Esophagus muscularis mucosa (tissue), 4 donors: Measurements from ENCODE around the gene TSPAN16. TPM values are rescaled to one million over a fixed set of nuclear protein-coding genes. Genes with fewer than 3 reads are reported as not detected.

Experiments used
- DNase-seq: peaks from one replicate; pipeline ENCODE4 v3.0.0-alpha.2; 2017; ENCODE audit errors: extremely low spot score
- H3K27ac ChIP-seq, 4 donors: fragments of 200-600 bp; sonication (generic); replicated peaks in 1 of 4; 1 replicate in 3 of 4; 2 replicates in 1 of 4; pipeline ENCODE4 v1.5.1; 2016 to 2019; ENCODE audit warnings: mild to moderate bottlenecking in 1 of 4
- H3K27me3 ChIP-seq, 4 donors: fragments of 200-600 bp; sonication (generic); one replicate each; pipeline versions ENCODE4 v1.5.1 to v1.6.0; 2016 to 2019
- H3K36me3 ChIP-seq, 4 donors: fragments of 200-600 bp; sonication (generic); one replicate each; pipeline ENCODE4 v1.5.1; 2016 to 2019
- H3K4me1 ChIP-seq, 4 donors: fragments of 200-600 bp; sonication (generic); one replicate each; pipeline ENCODE4 v1.5.1; 2016 to 2019
- H3K4me3 ChIP-seq, 4 donors: fragments of 200-600 bp; sonication (generic); 1 replicate in 2 of 4; 2 replicates in 2 of 4; pipeline ENCODE4 v1.5.1; 2016 to 2019; ENCODE audit warnings: mild to moderate bottlenecking in 4 of 4, moderate library complexity in 1 of 4
- H3K9me3 ChIP-seq, 4 donors: fragments of 200-600 bp; sonication (generic); 1 replicate in 3 of 4; 2 replicates in 1 of 4; pipeline ENCODE4 v1.5.1; 2016 to 2019
- CTCF ChIP-seq, 3 experiments: fragments of 200-600 bp in 2 of 3; fragments of 450-650 bp in 1 of 3; sonication (generic) in 2 of 3; IDR thresholded peaks; one replicate each; pipeline ENCODE4 v1.5.1; 2017 to 2019; ENCODE audit warnings: antibody characterized with exemption in 3 of 3, mild to moderate bottlenecking in 2 of 3, moderate library complexity in 1 of 3
- EP300 ChIP-seq: sonication (generic); formaldehyde crosslinking; IDR thresholded peaks from one replicate; pipeline ENCODE4 v1.6.1; 2017; ENCODE audit warnings: antibody characterized with exemption
- POLR2A ChIP-seq: fragments of 450-650 bp; IDR thresholded peaks from one replicate; pipeline ENCODE4 v1.6.1; 2017; ENCODE audit warnings: antibody characterized with exemption, moderate library complexity, mild to moderate bottlenecking, low read depth
- POLR2AphosphoS5 ChIP-seq, 2 donors: sonication (generic); formaldehyde crosslinking; IDR thresholded peaks; one replicate each; pipeline ENCODE4 v1.6.1; 2017; ENCODE audit warnings: antibody characterized with exemption in 2 of 2
- WGBS: methylation state at CpG from one replicate; pipeline ENCODE4 v1.1.5; 2018; 5-methylcytosine and 5-hydroxymethylcytosine counted together
- intact Hi-C: fragments of 100-400 bp; cut with DNase I; formaldehyde crosslinking; loops from one replicate; pipeline ENCODE4 v1.15.1; 2023
- total RNA-seq, 4 donors: library from RNA; depleted of rRNA; stranded (reverse); fragments of >200 nt; gene quantifications; one replicate each; pipeline versions ENCODE4 v1.1.0 to v1.2.1, GENCODE V29; 2016

TSPAN16 gene
- total RNA-seq, 4 donors from 2014 or later = not detected

GRCh38 chr19:11290256-11290655 is 5.7 kb upstream of the TSPAN16 start:
- no peak for TF ChIP-seq POLR2A
- no peak for TF ChIP-seq POLR2AphosphoS5 (IDR thresholded peaks at IDR 0.05)
- no peak for TF ChIP-seq EP300
- H3K9me3 ChIP-seq = no peaks in the 10 kb centered on the region
- no peak overlapping the region for H3K4me3 ChIP-seq
- intact Hi-C loops = loop anchor here (5.0 kb wide), 1 partner anchor 297 kb away; no protein-coding TSS in a partner anchor
- H3K4me1 ChIP-seq = peaks cover 13 to 22% (median 21%) of the 10 kb centered on the region in 4 donors
- H3K36me3 ChIP-seq = no peaks in the 10 kb centered on the region
- DNase-seq = no peak
- 76% methylated on average over 4 of the region's 4 CpGs for WGBS
- H3K27ac ChIP-seq = no peak overlapping the region
- H3K27me3 ChIP-seq = no peaks in the 10 kb centered on the region

GRCh38 chr19:11291415-11291814 is 4.5 kb upstream of the TSPAN16 start:
- no peak overlapping the region for H3K27ac ChIP-seq
- no peaks in the 10 kb centered on the region for H3K9me3 ChIP-seq
- intact Hi-C loops = loop anchor here (5.0 kb wide), 1 partner anchor 296 kb away; no protein-coding TSS in a partner anchor
- H3K27me3 ChIP-seq = no peaks in the 10 kb centered on the region
- TF ChIP-seq CTCF (IDR thresholded peaks at IDR 0.05) (no peak), EP300 (no peak), POLR2AphosphoS5 (IDR thresholded peaks at IDR 0.05) (no peak), POLR2A (no peak)
- WGBS = 92% methylated on average over 7 of the region's 7 CpGs
- H3K4me1 ChIP-seq = peaks cover 9 to 25% (median 20%) of the 10 kb centered on the region in 4 donors
- DNase-seq = no peak
- H3K4me3 ChIP-seq = no peak overlapping the region
- no peaks in the 10 kb centered on the region for H3K36me3 ChIP-seq

GRCh38 chr19:11291991-11292390 is 4.0 kb upstream of the TSPAN16 start:
- Histone ChIP-seq H3K27ac (no peak overlapping the region), H3K27me3 (no peaks in the 10 kb centered on the region), H3K9me3 (no peaks in the 10 kb centered on the region), H3K4me3 (no peak overlapping the region), H3K36me3 (no peaks in the 10 kb centered on the region), H3K4me1 (peaks cover 6 to 25% (median 16%) of the 10 kb centered on the region in 4 donors)
- DNase-seq = no peak
- WGBS = 82% methylated on average over 1 of the region's 1 CpG
- intact Hi-C loops = loop anchor here (2.0 to 5.0 kb wide), 2 partner anchors 155 to 295 kb away; no protein-coding TSS in a partner anchor
- TF ChIP-seq CTCF (IDR thresholded peaks at IDR 0.05) (no peak), POLR2AphosphoS5 (IDR thresholded peaks at IDR 0.05) (no peak), POLR2A (no peak), EP300 (no peak)

- 4% methylated on average over 35 of the region's 41 CpGs for WGBS
- Histone ChIP-seq H3K27ac (peak overlapping the region; percentile 45 to 63 (median 58)), H3K4me1 (peaks cover 6 to 26% (median 16%) of the 10 kb centered on the region in 4 donors), H3K4me3 (peak overlapping the region; percentile 29 to 37 (median 36)), H3K9me3 (no peaks in the 10 kb centered on the region), H3K36me3 (no peaks in the 10 kb centered on the region), H3K27me3 (no peaks in the 10 kb centered on the region)
- peak; percentile 99 for DNase-seq
- intact Hi-C loops = loop anchor here (2.0 to 5.0 kb wide), 2 partner anchors 153 to 294 kb away; no protein-coding TSS in a partner anchor
- TF ChIP-seq CTCF (IDR thresholded peaks at IDR 0.05) (peak in 2 of 3 experiments; percentile 99 to 100), POLR2AphosphoS5 (IDR thresholded peaks at IDR 0.05) (peak; percentile 75 to 86), POLR2A (no peak), EP300 (no peak)
These were observed 2.2 kb upstream of the TSPAN16 start for GRCh38 chr19:11293433-11294389.

GRCh38 chr19:11295180-11295579 is 780 bp upstream of the TSPAN16 start:
- no peak for DNase-seq
- Histone ChIP-seq H3K4me3 (no peak overlapping the region), H3K9me3 (no peaks in the 10 kb centered on the region), H3K36me3 (no peaks in the 10 kb centered on the region), H3K27me3 (no peaks in the 10 kb centered on the region), H3K27ac (peak overlapping the region in 2 of 4 donors; percentile 3 to 45), H3K4me1 (peaks cover 6 to 26% (median 16%) of the 10 kb centered on the region in 4 donors)
- TF ChIP-seq CTCF (IDR thresholded peaks at IDR 0.05) (no peak), POLR2AphosphoS5 (IDR thresholded peaks at IDR 0.05) (no peak), EP300 (no peak), POLR2A (no peak)
- intact Hi-C loops = loop anchor here (5.0 kb wide), 1 partner anchor 87 kb away; the partner anchor contains the start of gene EPOR
- 89% methylated on average over 4 of the region's 4 CpGs for WGBS
